Endothelial cell of umbilical vein (primary cell): ENCODE results near the gene NANP. TPM values are rescaled to one million over a fixed set of nuclear protein-coding genes. Genes with fewer than 3 reads are reported as not detected.

Source experiments
- BruUV-seq: library from RNA; stranded (reverse); fragments of 400-500 nt; replicated peaks from 2 replicates; lab custom pipeline; 2021; lab: Mats Ljungman, UMichigan
- CTCF ChIA-PET: fragments of 300-600, 350-600 bp; sonication (Branson Sonifier 250); formaldehyde crosslinking; loops from one replicate; lab custom pipeline; 2021; ENCODE audit warnings: antibody characterized with exemption, inconsistent platforms; lab: Charles Lee
- POLR2A ChIA-PET: fragments of 300-600, 350-600 bp; sonication (Branson Sonifier 250); formaldehyde crosslinking; loops from one replicate; lab custom pipeline; 2021; ENCODE audit warnings: antibody characterized with exemption, inconsistent platforms; lab: Charles Lee
- DNase-seq: peaks from one replicate; pipeline ENCODE4 v3.0.0-alpha.2; 2011; ENCODE audit warnings: low read depth, low spot score
- FAIRE-seq: peaks from 2 replicates; lab custom pipeline; 2011; peaks lifted over from hg19 to GRCh38; lab: Jason Lieb, UNC
- H2AFZ ChIP-seq: 2 replicates; pipeline ENCODE4 v1.6.0; 2012; ENCODE audit warnings: low read depth, low read length, control low read depth, inconsistent platforms
- H3K27ac ChIP-seq: 2 replicates; pipeline ENCODE4 v1.5.1; 2011; ENCODE audit warnings: low read depth, mild to moderate bottlenecking, control low read depth, low read length, moderate library complexity; ENCODE audit not compliant: insufficient read depth
- H3K27me3 ChIP-seq, 2 experiments: 2 replicates each; pipeline versions ENCODE4 v1.6.0 to v1.6.1; 2011; ENCODE audit warnings: low read length in 2 of 2, mixed read lengths in 1 of 2; ENCODE audit not compliant: control insufficient read depth in 2 of 2, insufficient read depth in 2 of 2
- H3K36me3 ChIP-seq, 2 experiments: 2 replicates in 1 of 2; 3 replicates in 1 of 2; pipeline ENCODE4 v1.5.1; 2011; ENCODE audit warnings: low read length in 2 of 2, mild to moderate bottlenecking in 1 of 2, moderate library complexity in 1 of 2; ENCODE audit not compliant: control insufficient read depth in 2 of 2, insufficient read depth in 2 of 2; ENCODE audit errors: extremely low read depth in 1 of 2
- H3K4me1 ChIP-seq: 3 replicates; pipeline ENCODE4 v1.5.1; 2011; ENCODE audit warnings: mild to moderate bottlenecking, low read length; ENCODE audit not compliant: control insufficient read depth, insufficient read depth; ENCODE audit errors: extremely low read depth
- H3K4me2 ChIP-seq: 2 replicates; pipeline ENCODE4 v1.6.1; 2011; ENCODE audit warnings: low read length, control low read depth, mixed read lengths; ENCODE audit not compliant: insufficient read depth
- H3K4me3 ChIP-seq, 3 experiments: fragments of 200-600 bp in 1 of 3; sonication (generic), shearing (Covaris generic) in 1 of 3; replicated peaks in 1 of 3; 2 replicates each; pipeline ENCODE4 v1.5.1; 2011 to 2016; ENCODE audit warnings: control low read depth in 3 of 3, low read length in 3 of 3, mild to moderate bottlenecking in 2 of 3, inconsistent platforms in 1 of 3, low read depth in 1 of 3, moderate library complexity in 1 of 3; ENCODE audit not compliant: insufficient read depth in 1 of 3
- H3K79me2 ChIP-seq: 2 replicates; pipeline ENCODE4 v1.6.0; 2012; ENCODE audit warnings: low read length, inconsistent platforms; ENCODE audit not compliant: control insufficient read depth, insufficient read depth
- H3K9ac ChIP-seq: replicated peaks from 2 replicates; pipeline ENCODE3; 2011; ENCODE audit warnings: low read length, control low read depth; ENCODE audit not compliant: insufficient read depth; ENCODE audit errors: extremely low read depth
- H3K9me1 ChIP-seq: replicated peaks from 3 replicates; pipeline ENCODE4 v1.6.0; 2011; ENCODE audit warnings: mild to moderate bottlenecking, low read length; ENCODE audit not compliant: control insufficient read depth, insufficient read depth; ENCODE audit errors: extremely low read depth
- H3K9me3 ChIP-seq: replicated peaks from 2 replicates; pipeline ENCODE4 v1.5.1; 2012; ENCODE audit warnings: low read length, inconsistent platforms; ENCODE audit not compliant: control insufficient read depth, insufficient read depth
- H4K20me1 ChIP-seq: replicated peaks from 2 replicates; pipeline ENCODE3; 2011; ENCODE audit warnings: mild to moderate bottlenecking, low read length; ENCODE audit not compliant: control insufficient read depth, insufficient read depth; ENCODE audit errors: extremely low read depth
- CTCF ChIP-seq, 2 donors: IDR thresholded peaks; 1 replicate in 1 of 2; 2 replicates in 1 of 2; pipeline ENCODE4 v1.5.1; 2011; ENCODE audit warnings: low read length in 2 of 2, mild to moderate bottlenecking in 2 of 2, moderate library complexity in 2 of 2, control low read depth in 1 of 2, inconsistent platforms in 1 of 2, low read depth in 1 of 2; ENCODE audit not compliant: insufficient read depth in 1 of 2; ENCODE audit errors: extremely low read depth in 1 of 2
- EZH2 ChIP-seq: IDR thresholded peaks from 2 replicates; pipeline ENCODE4 v1.6.1; 2012; ENCODE audit warnings: borderline replicate concordance, low read depth, mild to moderate bottlenecking, moderate library complexity, low read length, inconsistent platforms; ENCODE audit not compliant: severe bottlenecking
- FOS ChIP-seq: IDR thresholded peaks from 2 replicates; pipeline ENCODE4 v1.6.1; 2011; ENCODE audit warnings: mild to moderate bottlenecking, low read length, moderate library complexity, borderline replicate concordance; ENCODE audit not compliant: insufficient read depth
- GATA2 ChIP-seq: IDR thresholded peaks from 2 replicates; pipeline ENCODE4 v1.7.0; 2011; ENCODE audit warnings: low read depth, mild to moderate bottlenecking, moderate library complexity, mixed read lengths, low read length; ENCODE audit not compliant: insufficient read length, insufficient read depth
- JUN ChIP-seq: IDR thresholded peaks from 2 replicates; pipeline ENCODE4 v1.6.1; 2011; ENCODE audit warnings: borderline replicate concordance, low read depth; ENCODE audit not compliant: insufficient read length, insufficient read depth
- MAX ChIP-seq: IDR thresholded peaks from 2 replicates; pipeline ENCODE4 v1.6.1; 2011; ENCODE audit not compliant: insufficient read depth, insufficient read length
- MYC ChIP-seq: IDR thresholded peaks from one replicate; pipeline ENCODE4 v1.6.1; 2011; ENCODE audit warnings: mild to moderate bottlenecking, low read depth, low read length
- POLR2A ChIP-seq: IDR thresholded peaks from 2 replicates; pipeline ENCODE4 v1.6.1; 2012; ENCODE audit warnings: low read depth, mild to moderate bottlenecking, control low read depth, low read length
- POLR2AphosphoS5 ChIP-seq: IDR thresholded peaks from 2 replicates; pipeline ENCODE4 v1.6.1; 2012; ENCODE audit warnings: low read depth, mild to moderate bottlenecking, control low read depth, low read length, moderate library complexity; ENCODE audit not compliant: insufficient read depth
- dilution Hi-C: fragments of 300-500 bp; cut with MboI; formaldehyde crosslinking; loops from one replicate; pipeline ENCODE4 v1.15.0; 2019; ENCODE audit warnings: low sequenced_read_pairs; ENCODE audit not compliant: extremely low pct_ligation_motif_present
- intact Hi-C: fragments of 100-400 bp; cut with micrococcal nuclease; formaldehyde crosslinking; loops from one replicate; pipeline ENCODE4 v1.10.0; 2022
- polyA plus RNA-seq, 4 experiments: library from polyadenylated mRNA; depleted of rRNA in 3 of 4; stranded (reverse) in 3 of 4; unstranded in 1 of 4; fragments of >200 nt; gene quantifications; 2 replicates each; pipeline versions ENCODE4 v1.2.1 to v1.2.3, GENCODE V29; 2011 to 2012; ENCODE audit warnings: missing spikeins in 1 of 4
- total RNA-seq: library from RNA; stranded (reverse); gene quantifications from 2 replicates; pipeline ENCODE4 v1.2.3, GENCODE V29; 2021

The NANP gene
- total and polyA plus RNA-seq, 2 donors (not counting 3 experiments of a cell fraction or from before 2014, with no cell fraction given) = 4.2 to 7.5 TPM

- DNase-seq (no peak), FAIRE-seq (no peak)
- no peaks in the 10 kb centered on the region for H3K9me1 ChIP-seq
- H3K4me1 ChIP-seq = peaks cover 4% of the 10 kb centered on the region
- BruUV-seq = no TSS peak
- no peak overlapping the region for H3K4me2 ChIP-seq
- TF ChIP-seq CTCF (IDR thresholded peaks at IDR 0.05; ENCODE audit: extremely low read depth in 1 of 2, insufficient read depth in 1 of 2, low read depth in 1 of 2, low read length in 2 of 2) (no peak), EZH2 (no peak), MAX (no peak), POLR2A (no peak), POLR2AphosphoS5 (no peak), MYC (no peak), JUN (no peak), GATA2 (no peak), FOS (no peak)
- no peaks in the 10 kb centered on the region for H3K27me3 ChIP-seq
- intact Hi-C loops (no loop called here), dilution Hi-C loops (no loop called here)
- no peaks in the 10 kb centered on the region for H3K9me3 ChIP-seq
- H3K4me3 ChIP-seq = no peak overlapping the region
- no peaks in the 10 kb centered on the region for H4K20me1 ChIP-seq
- H2AFZ ChIP-seq = no peak overlapping the region
- H3K79me2 ChIP-seq = peaks cover 24% of the 10 kb centered on the region
- H3K27ac ChIP-seq = no peak overlapping the region
- no peak overlapping the region for H3K9ac ChIP-seq
- CTCF ChIA-PET = interaction anchor here (1.8 kb wide), 1 partner anchor 40 kb away, joined by 4 read pairs; no protein-coding TSS in a partner anchor
- POLR2A ChIA-PET = no interaction called here
- peaks cover 0 to 8% of the 10 kb centered on the region in 2 experiments for H3K36me3 ChIP-seq
These were observed 43.1 kb downstream of the NANP start for GRCh38 chr20:25580711-25581110.
